GM12873 (cell line): Measurements from ENCODE around the gene APBA3.

Experiments used
- CTCF ChIP-seq: IDR thresholded peaks from 2 replicates; pipeline ENCODE4 v1.5.1; 2012; ENCODE audit warnings: low read depth, mild to moderate bottlenecking, moderate library complexity, low read length, control low read depth; ENCODE audit not compliant: insufficient read depth; ENCODE audit errors: missing control alignments

The APBA3 gene

GRCh38 chr19:3778899-3779723 lies 17.6 kb upstream of the APBA3 start:
- no peak for TF ChIP-seq CTCF

- no peak for TF ChIP-seq CTCF
Measured at GRCh38 chr19:3778104-3778867, 16.8 kb upstream of the APBA3 start.

GRCh38 chr19:3776479-3777040 lies 15.1 kb upstream of the APBA3 start:
- no peak for TF ChIP-seq CTCF

GRCh38 chr19:3775831-3776230 lies 14.3 kb upstream of the APBA3 start:
- TF ChIP-seq CTCF: no peak

- TF ChIP-seq CTCF: no peak
Measured at GRCh38 chr19:3775374-3775711, 13.9 kb upstream of the APBA3 start.

GRCh38 chr19:3774621-3775373 lies 13.3 kb upstream of the APBA3 start:
- TF ChIP-seq CTCF: no peak
